ENCODE results near the gene CERCAM. TPM values are rescaled to one million over a fixed set of nuclear protein-coding genes. Genes with fewer than 3 reads are reported as not detected.

Gene CERCAM
- total RNA-seq, 2 donors from 2014 or later: 18.5 to 26.5 TPM

DNA sequence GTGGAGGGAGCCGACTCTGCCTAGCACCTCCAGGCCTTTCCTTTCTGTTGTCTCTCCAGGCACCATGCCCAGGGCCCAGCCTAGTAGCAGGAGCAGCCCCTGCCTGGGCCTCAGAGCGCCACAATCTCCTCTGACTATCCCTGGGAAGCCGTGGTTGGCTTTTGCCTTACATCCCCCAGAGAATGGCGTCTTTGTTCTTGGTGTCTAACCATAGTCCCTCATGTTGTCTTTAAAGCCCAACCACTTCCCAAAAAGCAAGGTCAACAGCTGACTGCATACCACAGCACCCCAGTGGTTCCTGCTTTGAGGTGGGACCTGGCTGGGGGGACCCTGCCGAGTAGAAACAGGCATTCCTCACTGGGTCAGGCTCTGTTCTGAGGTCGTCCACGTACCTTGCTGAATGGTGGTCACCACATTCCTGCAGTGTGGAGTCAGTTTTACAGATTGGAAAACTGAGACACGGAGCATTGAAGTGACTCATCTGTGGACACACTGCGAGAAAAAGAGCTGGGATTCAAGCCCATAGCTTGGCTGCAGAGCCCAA lies 13.7 kb upstream of the CERCAM start:
- no peaks in the 10 kb centered on the region for H3K36me3 ChIP-seq (ENCODE audit: control insufficient read depth, insufficient read depth, low read length)
- 79 to 87% methylated on average over 9 of the region's 9 CpGs for WGBS, 2 experiments (ENCODE audit: insufficient coverage in 1 of 2, insufficient read length in 1 of 2)
- H3K9me3 Mint-ChIP-seq: no peaks in the 10 kb centered on the region
- no peak overlapping the region for H3K4me3 ChIP-seq (ENCODE audit: low read length)
- no peak overlapping the region for H3K27ac Mint-ChIP-seq
- H3K4me1 ChIP-seq (ENCODE audit: control insufficient read depth, insufficient read depth, low read length): no peaks in the 10 kb centered on the region
- peaks cover 95% of the 10 kb centered on the region for H3K27me3 Mint-ChIP-seq (ENCODE audit: insufficient read depth)
- peaks cover 45% of the 10 kb centered on the region for H3K27me3 ChIP-seq (ENCODE audit: control insufficient read depth, insufficient read depth, low read length, poor library complexity, severe bottlenecking)
- no peak for TF ChIP-seq CTCF (conservative IDR thresholded peaks at IDR 0.05)
- no peaks in the 10 kb centered on the region for H3K36me3 Mint-ChIP-seq (ENCODE audit: low read depth)
- H3K9me3 ChIP-seq (ENCODE audit: control insufficient read depth, low read length): no peaks in the 10 kb centered on the region
- no peak overlapping the region for H3K4me3 Mint-ChIP-seq
- no peak overlapping the region for H3K9ac ChIP-seq (ENCODE audit: extremely low read depth, low read length, poor library complexity, severe bottlenecking)
- H3K27ac ChIP-seq (ENCODE audit: low read depth, low read length): peak overlapping the region; percentile 3
- DNase-seq: no peak
- H3K4me1 Mint-ChIP-seq: peaks cover 10% of the 10 kb centered on the region

DNA sequence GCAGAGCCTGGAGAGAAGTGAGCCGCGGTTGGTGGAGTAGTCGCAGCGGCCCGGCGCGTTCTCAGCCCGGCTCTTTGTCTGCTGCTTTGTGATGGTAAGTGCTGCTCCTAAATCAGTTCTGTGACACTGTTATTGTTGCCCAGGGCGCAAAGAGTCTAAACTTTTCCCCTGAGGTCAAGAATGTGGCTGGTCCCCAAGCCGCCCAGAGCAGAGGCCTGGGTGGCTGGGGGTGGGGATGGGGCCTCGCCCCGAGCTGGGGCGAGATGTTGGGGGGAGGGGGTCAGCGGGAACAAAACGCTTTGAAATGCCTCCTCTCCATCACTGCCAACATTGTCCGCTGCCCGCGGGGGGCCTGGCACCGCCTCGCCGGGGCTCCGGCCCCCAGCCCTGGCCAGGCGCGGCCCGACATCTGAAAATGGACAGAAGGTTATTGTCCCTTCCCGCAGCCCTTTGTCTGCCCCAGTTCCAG lies 11.7 kb upstream of the CERCAM start:
- no peaks in the 10 kb centered on the region for H3K36me3 ChIP-seq (ENCODE audit: control insufficient read depth, insufficient read depth, low read length)
- H3K27ac ChIP-seq (ENCODE audit: low read depth, low read length): peak overlapping the region; percentile 98
- no peak overlapping the region for H3K4me3 ChIP-seq (ENCODE audit: low read length)
- Mint-ChIP-seq H3K4me1 (peaks cover 10% of the 10 kb centered on the region), H3K9me3 (peaks cover 2% of the 10 kb centered on the region), H3K27me3 (ENCODE audit: insufficient read depth) (peaks cover 87% of the 10 kb centered on the region), H3K36me3 (ENCODE audit: low read depth) (no peaks in the 10 kb centered on the region), H3K4me3 (no peak overlapping the region), H3K27ac (no peak overlapping the region)
- no peaks in the 10 kb centered on the region for H3K4me1 ChIP-seq (ENCODE audit: control insufficient read depth, insufficient read depth, low read length)
- TF ChIP-seq CTCF (conservative IDR thresholded peaks at IDR 0.05): no peak
- peaks cover 38% of the 10 kb centered on the region for H3K27me3 ChIP-seq (ENCODE audit: control insufficient read depth, insufficient read depth, low read length, poor library complexity, severe bottlenecking)
- H3K9me3 ChIP-seq (ENCODE audit: control insufficient read depth, low read length): no peaks in the 10 kb centered on the region
- WGBS, 2 experiments (ENCODE audit: insufficient coverage in 1 of 2, insufficient read length in 1 of 2): 36 to 38% methylated on average over 8 to 23 of the region's 26 CpGs
- no peak overlapping the region for H3K9ac ChIP-seq (ENCODE audit: extremely low read depth, low read length, poor library complexity, severe bottlenecking)
- no peak for DNase-seq

DNA sequence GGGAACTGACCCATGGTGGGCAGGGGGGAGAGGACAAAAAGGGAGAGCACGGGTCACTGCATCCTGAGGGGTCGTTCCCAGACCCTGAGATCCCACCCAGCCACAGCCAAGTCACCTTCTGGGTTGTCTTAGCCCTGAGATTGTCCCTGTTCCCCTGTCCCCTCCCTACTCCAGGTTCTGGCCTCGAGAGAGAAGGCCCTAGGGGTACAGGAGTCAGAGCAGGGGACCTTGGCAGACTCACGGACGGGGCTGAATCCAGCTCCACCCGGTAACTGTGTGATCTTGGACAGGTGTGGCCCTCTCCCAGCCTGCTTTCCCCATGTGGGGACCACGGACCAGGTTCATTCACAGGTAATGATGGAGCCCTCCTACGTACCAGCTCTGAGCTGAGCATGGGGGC lies 11.2 kb upstream of the CERCAM start:
- 60% methylated on average over 2 to 8 of the region's 8 CpGs for WGBS, 2 experiments (ENCODE audit: insufficient coverage in 1 of 2, insufficient read length in 1 of 2)
- no peak for DNase-seq
- Histone ChIP-seq H3K27ac (ENCODE audit: low read depth, low read length) (peak overlapping the region; percentile 98), H3K9ac (ENCODE audit: extremely low read depth, low read length, poor library complexity, severe bottlenecking) (no peak overlapping the region), H3K27me3 (ENCODE audit: control insufficient read depth, insufficient read depth, low read length, poor library complexity, severe bottlenecking) (peaks cover 38% of the 10 kb centered on the region), H3K4me3 (ENCODE audit: low read length) (no peak overlapping the region), H3K9me3 (ENCODE audit: control insufficient read depth, low read length) (no peaks in the 10 kb centered on the region), H3K4me1 (ENCODE audit: control insufficient read depth, insufficient read depth, low read length) (no peaks in the 10 kb centered on the region), H3K36me3 (ENCODE audit: control insufficient read depth, insufficient read depth, low read length) (no peaks in the 10 kb centered on the region)
- Mint-ChIP-seq H3K27me3 (ENCODE audit: insufficient read depth) (peaks cover 86% of the 10 kb centered on the region), H3K27ac (no peak overlapping the region), H3K36me3 (ENCODE audit: low read depth) (no peaks in the 10 kb centered on the region), H3K4me1 (peaks cover 10% of the 10 kb centered on the region), H3K9me3 (peaks cover 2% of the 10 kb centered on the region), H3K4me3 (no peak overlapping the region)
- TF ChIP-seq CTCF (conservative IDR thresholded peaks at IDR 0.05): no peak
